Peyer's patch (tissue), 4 donors: ENCODE measurements around the gene B3GNT7.
A peak's percentile ranks its signal among the peaks of the same experiment; 100 is the strongest.

Experiments
- CTCF ChIP-seq, 6 experiments: fragments of 450-650 bp in 4 of 6; fragments of 200-600 bp in 2 of 6; sonication (generic) in 1 of 6; IDR thresholded peaks; one replicate each; pipeline ENCODE4 v1.5.1; 2017 to 2019; ENCODE audit warnings: antibody characterized with exemption in 6 of 6, mild to moderate bottlenecking in 3 of 6, moderate library complexity in 1 of 6
- POLR2A ChIP-seq, 2 donors: fragments of 450-650 bp; IDR thresholded peaks; one replicate each; pipeline ENCODE4 v1.5.1; 2017; ENCODE audit warnings: antibody characterized with exemption in 2 of 2, mild to moderate bottlenecking in 2 of 2, moderate library complexity in 2 of 2

- TF ChIP-seq CTCF (IDR thresholded peaks at IDR 0.05) (peak; percentile 51 to 90 (median 76)), POLR2A (IDR thresholded peaks at IDR 0.05) (peak; percentile 48 to 66)
Observed at GRCh38 chr2:231411831-231412617, 16.5 kb downstream of the B3GNT7 start.
